ENCODE data around the gene SIGLEC6.

Gene SIGLEC6

DNA sequence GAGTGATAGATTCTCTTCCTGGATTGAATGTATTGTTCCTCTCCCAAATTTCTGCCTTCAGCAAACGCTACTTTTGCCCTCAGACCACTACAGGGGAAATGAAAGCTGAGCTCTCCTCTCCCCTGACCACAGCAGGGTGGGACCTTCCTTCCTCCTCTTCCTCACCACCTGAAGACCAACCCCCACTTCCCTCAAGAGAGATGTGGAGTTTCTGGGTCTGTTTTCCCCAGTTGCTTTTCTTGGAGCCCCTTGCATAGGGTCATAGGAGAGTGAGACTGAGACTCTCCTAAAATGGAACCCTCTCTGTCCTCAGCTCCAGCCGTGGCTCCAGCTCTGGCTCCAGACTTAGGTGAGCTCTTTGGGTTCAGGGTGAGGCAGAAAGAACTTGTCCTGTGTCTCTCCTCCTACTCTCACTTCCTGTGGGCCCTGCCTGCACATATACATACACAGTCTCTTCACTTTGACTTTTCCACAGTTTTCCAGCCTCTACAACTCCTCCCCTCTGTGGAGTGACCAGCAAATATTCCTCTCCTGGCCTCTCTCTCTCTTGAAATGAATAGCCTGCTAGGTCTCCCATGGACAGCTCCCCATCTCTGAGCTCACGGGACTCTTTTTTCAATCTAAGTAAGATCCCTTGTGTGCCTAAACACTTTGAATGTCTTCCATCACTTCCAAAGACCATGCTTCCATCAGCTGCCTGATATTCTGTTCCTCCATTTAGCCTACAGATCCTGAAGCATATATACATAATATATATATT lies 20.4 kb upstream of the SIGLEC6 start:
- TF ChIP-seq MYC (IDR thresholded peaks at IDR 0.05; ENCODE audit: low read depth, low read length) = no peak
- no peak for TF ChIP-seq POLR2A (IDR thresholded peaks at IDR 0.05; ENCODE audit: extremely low read depth, insufficient read length)
- TF ChIP-seq, protein P1, sequence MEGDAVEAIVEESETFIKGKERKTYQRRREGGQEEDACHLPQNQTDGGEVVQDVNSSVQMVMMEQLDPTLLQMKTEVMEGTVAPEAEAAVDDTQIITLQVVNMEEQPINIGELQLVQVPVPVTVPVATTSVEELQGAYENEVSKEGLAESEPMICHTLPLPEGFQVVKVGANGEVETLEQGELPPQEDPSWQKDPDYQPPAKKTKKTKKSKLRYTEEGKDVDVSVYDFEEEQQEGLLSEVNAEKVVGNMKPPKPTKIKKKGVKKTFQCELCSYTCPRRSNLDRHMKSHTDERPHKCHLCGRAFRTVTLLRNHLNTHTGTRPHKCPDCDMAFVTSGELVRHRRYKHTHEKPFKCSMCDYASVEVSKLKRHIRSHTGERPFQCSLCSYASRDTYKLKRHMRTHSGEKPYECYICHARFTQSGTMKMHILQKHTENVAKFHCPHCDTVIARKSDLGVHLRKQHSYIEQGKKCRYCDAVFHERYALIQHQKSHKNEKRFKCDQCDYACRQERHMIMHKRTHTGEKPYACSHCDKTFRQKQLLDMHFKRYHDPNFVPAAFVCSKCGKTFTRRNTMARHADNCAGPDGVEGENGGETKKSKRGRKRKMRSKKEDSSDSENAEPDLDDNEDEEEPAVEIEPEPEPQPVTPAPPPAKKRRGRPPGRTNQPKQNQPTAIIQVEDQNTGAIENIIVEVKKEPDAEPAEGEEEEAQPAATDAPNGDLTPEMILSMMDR (IDR thresholded peaks at IDR 0.05; ENCODE audit: low read depth, low read length) = no peak
- TF ChIP-seq, protein P2, sequence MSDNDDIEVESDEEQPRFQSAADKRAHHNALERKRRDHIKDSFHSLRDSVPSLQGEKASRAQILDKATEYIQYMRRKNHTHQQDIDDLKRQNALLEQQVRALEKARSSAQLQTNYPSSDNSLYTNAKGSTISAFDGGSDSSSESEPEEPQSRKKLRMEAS (IDR thresholded peaks at IDR 0.05; ENCODE audit: low read depth, low read length) = no peak
- DNase-seq (ENCODE audit: low read depth) = peak; percentile 10

DNA sequence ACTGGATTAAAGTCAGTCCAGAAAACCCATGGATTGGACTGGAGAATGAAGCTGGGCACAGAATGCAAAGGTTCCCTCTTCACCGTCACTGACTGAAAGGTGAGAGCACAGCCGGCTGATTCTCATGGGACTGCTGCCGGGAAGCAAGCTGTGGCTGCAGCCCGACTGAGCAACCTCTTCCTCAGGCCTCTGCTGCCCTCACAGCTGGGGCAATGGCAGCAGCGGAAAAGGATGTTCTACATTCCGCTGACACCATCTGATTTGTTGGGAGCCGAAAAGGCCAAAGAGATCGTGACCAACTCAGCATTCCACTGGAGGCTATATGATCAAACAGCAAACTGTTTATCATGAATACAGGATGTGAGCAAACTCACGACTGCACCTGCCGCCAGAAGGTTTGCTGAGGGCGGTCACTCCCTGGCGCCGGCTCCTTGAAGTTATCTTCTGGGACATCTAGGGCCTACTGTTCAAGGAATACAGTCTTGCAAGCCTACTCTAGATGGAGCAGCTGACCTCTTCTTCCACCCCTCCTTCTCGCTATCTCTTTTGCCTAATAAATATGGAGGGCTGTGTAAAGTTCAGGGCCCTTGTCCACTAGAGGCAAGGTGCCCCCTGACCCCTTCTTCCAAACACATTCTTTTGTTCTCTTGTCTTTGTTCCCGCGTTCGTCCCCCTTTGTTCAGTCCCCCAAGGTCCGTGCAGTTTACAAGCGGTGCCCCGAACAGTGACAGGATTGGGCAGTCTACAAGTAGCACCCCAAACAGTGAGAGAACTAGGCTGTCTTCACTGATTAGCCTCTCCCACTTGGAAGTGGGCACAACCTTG lies 19.6 kb upstream of the SIGLEC6 start:
- TF ChIP-seq MYC (IDR thresholded peaks at IDR 0.05; ENCODE audit: low read depth, low read length) (no peak), POLR2A (IDR thresholded peaks at IDR 0.05; ENCODE audit: extremely low read depth, insufficient read length) (no peak)
- TF ChIP-seq, protein P2 (IDR thresholded peaks at IDR 0.05; ENCODE audit: low read depth, low read length) = no peak
- TF ChIP-seq, protein P1 (IDR thresholded peaks at IDR 0.05; ENCODE audit: low read depth, low read length) = no peak
- DNase-seq (ENCODE audit: low read depth) = peak; percentile 9
- no peak overlapping the region for H3K4me3 ChIP-seq (ENCODE audit: low read depth, low read length)

More for the DNA sequence above, 20.4 kb upstream of the SIGLEC6 start:
- no peak overlapping the region for H3K4me3 ChIP-seq (ENCODE audit: low read depth, low read length)

DNA sequence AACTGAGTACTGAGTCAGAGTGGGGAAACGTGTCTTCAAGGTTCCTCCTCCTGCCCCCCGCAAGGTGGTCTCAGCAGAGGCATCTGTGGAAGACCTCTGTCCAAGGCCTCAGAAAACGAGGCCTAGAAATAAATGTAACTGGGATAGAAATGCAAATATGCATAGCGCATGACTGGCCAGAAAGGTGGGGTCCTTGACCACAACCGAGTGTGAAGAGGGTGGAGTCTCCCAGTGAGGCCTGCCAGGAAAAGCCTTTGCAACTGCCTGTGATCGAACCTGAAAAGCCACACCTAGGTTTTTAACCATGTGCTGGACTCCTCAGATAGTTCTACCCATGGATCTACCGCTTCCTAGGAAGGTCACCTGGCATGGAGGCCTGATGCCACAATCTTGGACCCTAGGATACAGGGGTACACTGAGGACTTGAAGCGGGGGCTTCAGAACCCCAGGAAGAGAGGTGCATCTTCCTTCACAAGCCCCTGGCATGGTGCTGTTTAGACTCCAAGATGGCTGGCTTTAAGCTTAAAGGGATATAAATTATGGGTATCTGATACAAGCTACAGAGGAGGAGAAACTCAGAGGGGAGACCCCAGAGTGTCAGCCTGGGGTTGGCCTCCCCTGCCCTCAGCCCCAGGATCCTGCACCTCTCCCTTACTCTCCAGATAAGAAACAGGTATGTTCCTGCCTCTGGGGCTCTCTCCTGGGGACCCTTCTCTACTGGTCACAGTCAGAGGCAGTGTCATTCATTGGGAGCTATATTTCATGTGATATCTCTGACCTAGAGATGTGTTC lies 18.3 kb upstream of the SIGLEC6 start:
- H3K4me3 ChIP-seq (ENCODE audit: low read depth, low read length) = no peak overlapping the region
- TF ChIP-seq, protein P2 (IDR thresholded peaks at IDR 0.05; ENCODE audit: low read depth, low read length) = no peak
- TF ChIP-seq, protein P1 (IDR thresholded peaks at IDR 0.05; ENCODE audit: low read depth, low read length) = no peak
- no peak for TF ChIP-seq MYC (IDR thresholded peaks at IDR 0.05; ENCODE audit: low read depth, low read length)
- no peak for TF ChIP-seq POLR2A (IDR thresholded peaks at IDR 0.05; ENCODE audit: extremely low read depth, insufficient read length)
- no peak for DNase-seq (ENCODE audit: low read depth)

DNA sequence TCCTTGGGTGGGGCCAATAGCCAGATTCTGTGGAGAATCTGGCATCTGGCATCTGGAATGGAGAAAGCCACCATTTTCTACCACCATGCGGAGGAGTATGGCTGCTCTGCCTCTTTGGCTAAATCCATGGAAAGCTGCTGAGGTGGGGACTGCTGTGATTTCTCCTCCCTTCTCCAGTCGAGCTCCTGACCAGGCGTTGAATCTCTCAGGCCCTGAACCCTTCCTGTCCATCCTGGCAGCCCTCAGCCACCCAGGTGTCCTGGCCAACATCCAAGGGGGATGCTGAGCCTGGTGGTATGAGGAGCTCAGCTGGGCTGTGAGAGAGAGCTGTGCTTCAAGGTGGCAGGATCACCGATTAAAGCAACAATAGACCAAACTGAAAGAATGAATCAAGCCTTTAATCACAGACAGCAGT lies 17.4 kb upstream of the SIGLEC6 start:
- H3K4me3 ChIP-seq (ENCODE audit: low read depth, low read length) = no peak overlapping the region
- TF ChIP-seq MYC (IDR thresholded peaks at IDR 0.05; ENCODE audit: low read depth, low read length) (no peak), POLR2A (IDR thresholded peaks at IDR 0.05; ENCODE audit: extremely low read depth, insufficient read length) (no peak)
- TF ChIP-seq, protein P1 (IDR thresholded peaks at IDR 0.05; ENCODE audit: low read depth, low read length) = no peak
- TF ChIP-seq, protein P2 (IDR thresholded peaks at IDR 0.05; ENCODE audit: low read depth, low read length) = no peak
- DNase-seq (ENCODE audit: low read depth) = no peak

DNA sequence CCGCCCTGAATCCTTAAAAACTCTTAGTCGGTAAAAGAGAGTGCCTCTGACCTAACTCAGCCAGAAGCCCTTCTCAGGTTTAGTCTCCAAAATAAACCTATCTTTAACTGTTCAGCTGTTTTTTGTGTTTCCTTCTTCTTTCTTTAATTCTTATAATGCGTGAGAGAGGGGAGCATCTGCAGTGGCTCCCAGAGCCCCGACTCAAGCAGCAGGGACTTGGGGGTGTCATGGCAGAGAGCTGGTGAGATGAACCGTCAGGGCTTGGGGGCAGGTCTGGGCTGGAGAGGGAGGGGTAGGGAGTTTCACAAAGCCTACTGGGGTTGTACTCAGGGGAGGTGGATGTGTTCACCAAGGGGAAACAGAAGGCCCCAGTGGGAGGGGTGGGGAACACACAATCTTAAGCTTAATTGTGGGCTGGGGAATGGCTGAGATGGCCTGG lies 16.8 kb upstream of the SIGLEC6 start:
- H3K4me3 ChIP-seq (ENCODE audit: low read depth, low read length) = no peak overlapping the region
- TF ChIP-seq MYC (IDR thresholded peaks at IDR 0.05; ENCODE audit: low read depth, low read length) (no peak), POLR2A (IDR thresholded peaks at IDR 0.05; ENCODE audit: extremely low read depth, insufficient read length) (no peak)
- TF ChIP-seq, protein P1 (IDR thresholded peaks at IDR 0.05; ENCODE audit: low read depth, low read length) = no peak
- TF ChIP-seq, protein P2 (IDR thresholded peaks at IDR 0.05; ENCODE audit: low read depth, low read length) = no peak
- peak; percentile 45 for DNase-seq (ENCODE audit: low read depth)
